Heart right ventricle (tissue), 16 donors: ENCODE data around the gene NAT8. TPM values are rescaled to one million over a fixed set of nuclear protein-coding genes. Genes with fewer than 3 reads are reported as not detected.
"Not testable (repeated sequence)": the region's sequence is repeated elsewhere in the genome, so short reads cannot be mapped to it uniquely, and the experiment has no call there.

Experiments
- ATAC-seq, 8 donors: fragments of 200-7000 bp; cut with Tn5 transposase; one replicate each; pipeline ENCODE4 v1.9.1; 2020; ENCODE audit warnings: mild to moderate bottlenecking in 8 of 8, moderate library complexity in 8 of 8, moderate number of reproducible peaks in 1 of 8
- DNase-seq, 2 donors: peaks; one replicate each; pipeline ENCODE4 v3.0.0-alpha.2; 2020
- H3K27ac ChIP-seq, 10 donors: fragments of 200-600 bp; sonication (generic) in 2 of 10; one replicate each; pipeline versions ENCODE4 v1.5.0 to v1.8.0; 2020 to 2022; ENCODE audit warnings: mild to moderate bottlenecking in 3 of 10
- H3K27me3 ChIP-seq, 7 donors: fragments of 200-600 bp; one replicate each; pipeline ENCODE4 v1.8.0; 2021 to 2022; ENCODE audit warnings: mild to moderate bottlenecking in 2 of 7
- H3K36me3 ChIP-seq, 9 donors: fragments of 200-600 bp; sonication (generic) in 1 of 9; one replicate each; pipeline versions ENCODE4 v1.5.0 to v1.8.0; 2020 to 2022; ENCODE audit warnings: mild to moderate bottlenecking in 2 of 9
- H3K4me1 ChIP-seq, 9 donors: fragments of 200-600 bp; sonication (generic) in 1 of 9; one replicate each; pipeline versions ENCODE4 v1.5.0 to v1.8.0; 2020 to 2022; ENCODE audit warnings: mild to moderate bottlenecking in 4 of 9
- H3K4me3 ChIP-seq, 10 donors: fragments of 200-600 bp; sonication (generic) in 2 of 10; one replicate each; pipeline versions ENCODE4 v1.5.0 to v1.8.0; 2020 to 2022; ENCODE audit warnings: mild to moderate bottlenecking in 7 of 10, moderate library complexity in 2 of 10
- H3K9me3 ChIP-seq, 11 donors: fragments of 200-600 bp in 10 of 11; sonication (generic) in 2 of 11; one replicate each; pipeline versions ENCODE4 v1.5.0 to v1.8.0; 2013 to 2022; ENCODE audit warnings: mild to moderate bottlenecking in 2 of 11, control low read depth in 1 of 11, moderate library complexity in 1 of 11
- CTCF ChIP-seq, 9 donors: fragments of 200-600 bp; sonication (generic) in 2 of 9; IDR thresholded peaks; one replicate each; pipeline versions ENCODE4 v1.5.0 to v1.8.0; 2021 to 2022; ENCODE audit warnings: antibody characterized with exemption in 9 of 9, mild to moderate bottlenecking in 5 of 9, moderate library complexity in 1 of 9
- WGBS, 2 donors: extraction: QIAGEN DNeasy Blood & Tissue Kit; methylation state at CpG; one replicate each; pipeline ENCODE4 v1.1.7; 2013; ENCODE audit warnings: inconsistent platforms in 1 of 2; 5-methylcytosine and 5-hydroxymethylcytosine counted together
- intact Hi-C, 10 donors: fragments of 100-400 bp; cut with DNase I; formaldehyde crosslinking; loops; one replicate each; pipeline versions ENCODE4 v1.11.1 to v1.14.2; 2022
- polyA plus RNA-seq, 2 donors: library from polyadenylated mRNA; stranded (reverse); fragments of 200-250 nt; gene quantifications; one replicate each; pipeline ENCODE4 v1.2.3, GENCODE V29; 2013
- total RNA-seq, 10 donors: library from RNA; stranded (reverse); fragmentation: NEBNext Ultra II Directional in 3 of 10; extraction: Animal tissue kit (Norgen Biotek cat#: 25700) in 3 of 10; gene quantifications; one replicate each; pipeline versions ENCODE4 v1.2.1 to v1.2.4, GENCODE V29; 2021 to 2023
- donor health status: Arrhythmogenic right ventricular cardiomyopathy.
- donor health status: ischemic (EF 13 %, LVEDD 7.1; RV severe dilation, severe dysfunction).
- donor health status: healthy with polysubstance abuse.
- donor health status: DM: no; HTN: yes; CAD: no.
- donor health status: DM: no; HTN: no; CAD: no.
- donor health status: ischemic (EF 25% LVEDD 6.9; RV normal size, moderate dysfunction).
- donor health status: ischemic (EF 25% LVEDD 5.7; RV mildly dilated, moderate dysfunction).
- donor health status: healthy.
- donor health status: DM: yes; HTN: yes; CAD: no.
- donor health status: Ischemic cardiomyopathy.
- donor health status: ischemic (EF 35%, LVEDD 5.7; RV mildly dilated, moderate dysfunction).
- donor health status: nonischemic (EF 11% LVEDD 7.7; RV severe dilation, severe dysfunction).
- donor health status: DM: yes; HTN: yes; CAD: no.
- donor health status: PGD.
- donor health status: ischemic (EF 29% LVEDD 5.4; RV normal size, mild dysfunction).
- donor health status: nonischemic (EF 23%, LVEDD 6.1; RV moderate dilation, normal function).

Gene NAT8
- total and polyA plus RNA-seq, 12 donors: not detected

- Histone ChIP-seq H3K36me3 (no peaks in the 10 kb centered on the region), H3K27ac (no peak overlapping the region), H3K4me1 (no peaks in the 10 kb centered on the region), H3K4me3 (no peak overlapping the region), H3K9me3 (peaks cover 0 to 1% (median 0%) of the 10 kb centered on the region in 11 donors), H3K27me3 (no peaks in the 10 kb centered on the region)
- DNase-seq (no peak), ATAC-seq (no peak)
- TF ChIP-seq CTCF (IDR thresholded peaks at IDR 0.05): no peak
- intact Hi-C loops: no loop called here
- 57 to 72% methylated on average over 2 of the region's 2 CpGs for WGBS, 2 donors
Observed at GRCh38 chr2:73654175-73654574, 12.0 kb upstream of the NAT8 start.

GRCh38 chr2:73652348-73652747, 10.1 kb upstream of the NAT8 start:
- DNase-seq (no peak), ATAC-seq (no peak)
- no peak overlapping the region for H3K4me3 ChIP-seq
- TF ChIP-seq CTCF (IDR thresholded peaks at IDR 0.05): no peak
- H3K36me3 ChIP-seq: no peaks in the 10 kb centered on the region
- 91 to 93% methylated on average over 3 of the region's 3 CpGs for WGBS, 2 donors
- H3K4me1 ChIP-seq: no peaks in the 10 kb centered on the region
- no peaks in the 10 kb centered on the region for H3K27me3 ChIP-seq
- no peak overlapping the region for H3K27ac ChIP-seq
- intact Hi-C loops: no loop called here
- peaks cover 0 to 8% (median 0%) of the 10 kb centered on the region in 11 donors for H3K9me3 ChIP-seq

GRCh38 chr2:73651591-73652230, 9.5 kb upstream of the NAT8 start:
- TF ChIP-seq CTCF (IDR thresholded peaks at IDR 0.05): no peak
- Histone ChIP-seq H3K36me3 (no peaks in the 10 kb centered on the region), H3K27ac (no peak overlapping the region), H3K9me3 (peaks cover 0 to 11% (median 0%) of the 10 kb centered on the region in 11 donors), H3K4me1 (no peaks in the 10 kb centered on the region), H3K4me3 (no peak overlapping the region), H3K27me3 (no peaks in the 10 kb centered on the region)
- ATAC-seq (no peak), DNase-seq (no peak)
- 65 to 68% methylated on average over 6 of the region's 6 CpGs for WGBS, 2 donors
- intact Hi-C loops: no loop called here

- H3K36me3 ChIP-seq, H3K27ac ChIP-seq, intact Hi-C loops, DNase-seq, H3K27me3 ChIP-seq, ATAC-seq, H3K4me3 ChIP-seq, H3K4me1 ChIP-seq: not testable (repeated sequence)
- H3K9me3 ChIP-seq: peaks cover 0 to 11% (median 0%) of the 10 kb centered on the region in 11 donors
- 88 to 89% methylated on average over 10 of the region's 10 CpGs for WGBS, 2 donors
Observed at GRCh38 chr2:73647690-73648089, 5.5 kb upstream of the NAT8 start.

- TF ChIP-seq CTCF (IDR thresholded peaks at IDR 0.05): no peak
- no peaks in the 10 kb centered on the region for H3K27me3 ChIP-seq
- peaks cover 0 to 6% (median 0%) of the 10 kb centered on the region in 11 donors for H3K9me3 ChIP-seq
- H3K27ac ChIP-seq: no peak overlapping the region
- H3K4me1 ChIP-seq: peaks cover 0 to 5% (median 0%) of the 10 kb centered on the region in 9 donors
- H3K36me3 ChIP-seq: no peaks in the 10 kb centered on the region
- DNase-seq: no peak
- no peak overlapping the region for H3K4me3 ChIP-seq
- WGBS, 2 donors: 87 to 90% methylated on average over 3 of the region's 3 CpGs
- intact Hi-C loops: no loop called here
- ATAC-seq: no peak
Observed at GRCh38 chr2:73641767-73642062, 507 bp downstream of the NAT8 start.
